ENCODE measurements around the gene BRCA2. TPM values are rescaled to one million over a fixed set of nuclear protein-coding genes. Genes with fewer than 3 reads are reported as not detected.

The BRCA2 gene, protein sequence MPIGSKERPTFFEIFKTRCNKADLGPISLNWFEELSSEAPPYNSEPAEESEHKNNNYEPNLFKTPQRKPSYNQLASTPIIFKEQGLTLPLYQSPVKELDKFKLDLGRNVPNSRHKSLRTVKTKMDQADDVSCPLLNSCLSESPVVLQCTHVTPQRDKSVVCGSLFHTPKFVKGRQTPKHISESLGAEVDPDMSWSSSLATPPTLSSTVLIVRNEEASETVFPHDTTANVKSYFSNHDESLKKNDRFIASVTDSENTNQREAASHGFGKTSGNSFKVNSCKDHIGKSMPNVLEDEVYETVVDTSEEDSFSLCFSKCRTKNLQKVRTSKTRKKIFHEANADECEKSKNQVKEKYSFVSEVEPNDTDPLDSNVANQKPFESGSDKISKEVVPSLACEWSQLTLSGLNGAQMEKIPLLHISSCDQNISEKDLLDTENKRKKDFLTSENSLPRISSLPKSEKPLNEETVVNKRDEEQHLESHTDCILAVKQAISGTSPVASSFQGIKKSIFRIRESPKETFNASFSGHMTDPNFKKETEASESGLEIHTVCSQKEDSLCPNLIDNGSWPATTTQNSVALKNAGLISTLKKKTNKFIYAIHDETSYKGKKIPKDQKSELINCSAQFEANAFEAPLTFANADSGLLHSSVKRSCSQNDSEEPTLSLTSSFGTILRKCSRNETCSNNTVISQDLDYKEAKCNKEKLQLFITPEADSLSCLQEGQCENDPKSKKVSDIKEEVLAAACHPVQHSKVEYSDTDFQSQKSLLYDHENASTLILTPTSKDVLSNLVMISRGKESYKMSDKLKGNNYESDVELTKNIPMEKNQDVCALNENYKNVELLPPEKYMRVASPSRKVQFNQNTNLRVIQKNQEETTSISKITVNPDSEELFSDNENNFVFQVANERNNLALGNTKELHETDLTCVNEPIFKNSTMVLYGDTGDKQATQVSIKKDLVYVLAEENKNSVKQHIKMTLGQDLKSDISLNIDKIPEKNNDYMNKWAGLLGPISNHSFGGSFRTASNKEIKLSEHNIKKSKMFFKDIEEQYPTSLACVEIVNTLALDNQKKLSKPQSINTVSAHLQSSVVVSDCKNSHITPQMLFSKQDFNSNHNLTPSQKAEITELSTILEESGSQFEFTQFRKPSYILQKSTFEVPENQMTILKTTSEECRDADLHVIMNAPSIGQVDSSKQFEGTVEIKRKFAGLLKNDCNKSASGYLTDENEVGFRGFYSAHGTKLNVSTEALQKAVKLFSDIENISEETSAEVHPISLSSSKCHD (N-terminal part only)
- 5.9 TPM for polyA plus RNA-seq (2013, experiment 1 of 2)
- polyA plus RNA-seq (2013, experiment 2 of 2): 5.6 TPM

DNA sequence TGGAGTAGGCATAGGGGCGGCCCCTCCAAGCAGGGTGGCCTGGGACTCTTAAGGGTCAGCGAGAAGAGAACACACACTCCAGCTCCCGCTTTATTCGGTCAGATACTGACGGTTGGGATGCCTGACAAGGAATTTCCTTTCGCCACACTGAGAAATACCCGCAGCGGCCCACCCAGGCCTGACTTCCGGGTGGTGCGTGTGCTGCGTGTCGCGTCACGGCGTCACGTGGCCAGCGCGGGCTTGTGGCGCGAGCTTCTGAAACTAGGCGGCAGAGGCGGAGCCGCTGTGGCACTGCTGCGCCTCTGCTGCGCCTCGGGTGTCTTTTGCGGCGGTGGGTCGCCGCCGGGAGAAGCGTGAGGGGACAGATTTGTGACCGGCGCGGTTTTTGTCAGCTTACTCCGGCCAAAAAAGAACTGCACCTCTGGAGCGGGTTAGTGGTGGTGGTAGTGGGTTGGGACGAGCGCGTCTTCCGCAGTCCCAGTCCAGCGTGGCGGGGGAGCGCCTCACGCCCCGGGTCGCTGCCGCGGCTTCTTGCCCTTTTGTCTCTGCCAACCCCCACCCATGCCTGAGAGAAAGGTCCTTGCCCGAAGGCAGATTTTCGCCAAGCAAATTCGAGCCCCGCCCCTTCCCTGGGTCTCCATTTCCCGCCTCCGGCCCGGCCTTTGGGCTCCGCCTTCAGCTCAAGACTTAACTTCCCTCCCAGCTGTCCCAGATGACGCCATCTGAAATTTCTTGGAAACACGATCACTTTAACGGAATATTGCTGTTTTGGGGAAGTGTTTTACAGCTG, at the start of gene BRCA2, which contains the start of gene ZAR1L:
TSS of gene BRCA2 (plus strand) at position 271 of the 790 bp plus-strand sequence. CDS start 953 bp downstream, outside the sequence.
TSS of gene ZAR1L (minus strand) at position 126 of the 790 bp plus-strand sequence. CDS start 3,438 bp downstream, outside the sequence.
- Histone ChIP-seq H2AFZ (ENCODE audit: low read length) (peak within 1 kb of the TSS; percentile 97), H2BK12ac (ENCODE audit: low read length) (no peak within 1 kb of the TSS), H3K27ac (replicated peaks; ENCODE audit: low read length) (peak within 1 kb of the TSS; percentile 93), H3K79me1 (ENCODE audit: low read depth, low read length) (no peaks in the 10 kb centered on the region), H2AK5ac (ENCODE audit: low read depth, low read length) (no peak within 1 kb of the TSS), H4K91ac (ENCODE audit: low read depth, low read length, poor library complexity) (peak within 1 kb of the TSS; percentile 50), H3K4me3 (ENCODE audit: low read length in 2 of 2) (peak within 1 kb of the TSS; percentile 86 to 88), H3K9me3 (replicated peaks in 1 of 2; ENCODE audit: control insufficient read depth in 2 of 2, insufficient read depth in 1 of 2, low read depth in 1 of 2, low read length in 2 of 2) (no peaks in the 10 kb centered on the region), H2BK15ac (ENCODE audit: low read length) (no peak within 1 kb of the TSS), H2BK5ac (ENCODE audit: low read length) (no peak within 1 kb of the TSS), H3K4me1 (ENCODE audit: control insufficient read depth in 2 of 2, insufficient read depth in 1 of 2, low read depth in 1 of 2, low read length in 2 of 2) (peaks cover 0 to 4% of the 10 kb centered on the region in 2 donors), H3K4ac (ENCODE audit: low read length) (no peak within 1 kb of the TSS), H3K14ac (ENCODE audit: low read length) (peak within 1 kb of the TSS; percentile 83), H3K27me3 (ENCODE audit: control insufficient read depth in 3 of 3, insufficient read depth in 3 of 3, low read depth in 1 of 3, low read length in 3 of 3) (no peaks in the 10 kb centered on the region), H3K18ac (ENCODE audit: low read length) (peak within 1 kb of the TSS; percentile 97), H3K9ac (ENCODE audit: low read depth, low read length, poor library complexity) (peak within 1 kb of the TSS; percentile 83), H3K4me2 (ENCODE audit: insufficient read depth, low read length, poor library complexity, severe bottlenecking) (peak within 1 kb of the TSS; percentile 68), H3K36me3 (replicated peaks in 1 of 2; ENCODE audit: control insufficient read depth in 2 of 2, insufficient read depth in 2 of 2, low read length in 2 of 2) (peaks cover 6 to 36% of the 10 kb centered on the region in 2 donors), H4K8ac (ENCODE audit: low read depth, low read length) (no peak within 1 kb of the TSS), H2BK120ac (ENCODE audit: low read depth, low read length) (no peak within 1 kb of the TSS), H3K23ac (ENCODE audit: low read depth, low read length, poor library complexity) (peak within 1 kb of the TSS; percentile 29)
- DNase-seq (ENCODE audit: low spot score): peak; percentile 66
- no CpG with 5 or more reads among the region's 60 CpGs for WGBS, 2 donors (ENCODE audit: extremely low coverage in 2 of 2, insufficient read length in 2 of 2, insufficient replicate concordance in 1 of 2)

DNA sequence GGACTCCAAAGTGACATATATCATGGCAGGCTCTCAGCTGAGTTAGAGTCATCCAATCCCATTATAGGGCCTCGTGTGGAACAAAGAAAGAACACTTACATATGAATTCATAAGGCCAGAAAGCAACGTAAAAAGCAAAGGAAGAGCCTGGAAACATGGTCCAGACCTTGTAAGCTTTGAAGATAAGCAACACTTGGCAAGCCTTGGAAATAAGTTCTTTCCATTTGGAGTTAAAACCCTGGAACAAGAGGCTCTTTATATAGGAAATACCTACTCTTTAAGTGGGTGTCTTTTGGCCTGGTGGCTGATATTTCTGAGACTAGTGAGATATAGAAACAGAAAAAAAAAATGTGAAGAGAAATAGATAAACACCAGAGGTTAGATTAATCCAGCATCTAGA, 49.6 kb upstream of the BRCA2 start:
- no peaks in the 10 kb centered on the region for H3K79me1 ChIP-seq (ENCODE audit: low read depth, low read length)
- no peak overlapping the region for H2BK15ac ChIP-seq (ENCODE audit: low read length)
- no peak overlapping the region for H2BK120ac ChIP-seq (ENCODE audit: low read depth, low read length)
- H4K91ac ChIP-seq (ENCODE audit: low read depth, low read length, poor library complexity): no peak overlapping the region
- H2AK5ac ChIP-seq (ENCODE audit: low read depth, low read length): no peak overlapping the region
- H3K18ac ChIP-seq (ENCODE audit: low read length): no peak overlapping the region
- no peak overlapping the region for H3K27ac ChIP-seq (replicated peaks; ENCODE audit: low read length)
- H3K14ac ChIP-seq (ENCODE audit: low read length): no peak overlapping the region
- no peaks in the 10 kb centered on the region for H3K27me3 ChIP-seq (ENCODE audit: control insufficient read depth in 3 of 3, insufficient read depth in 3 of 3, low read depth in 1 of 3, low read length in 3 of 3)
- peaks cover 0 to 7% of the 10 kb centered on the region in 2 donors for H3K36me3 ChIP-seq (replicated peaks in 1 of 2; ENCODE audit: control insufficient read depth in 2 of 2, insufficient read depth in 2 of 2, low read length in 2 of 2)
- no peaks in the 10 kb centered on the region for H3K4me1 ChIP-seq (ENCODE audit: control insufficient read depth in 2 of 2, insufficient read depth in 1 of 2, low read depth in 1 of 2, low read length in 2 of 2)
- WGBS, 2 donors (ENCODE audit: extremely low coverage in 2 of 2, insufficient read length in 2 of 2, insufficient replicate concordance in 1 of 2): no CpG with 5 or more reads among the region's 2 CpGs
- H3K4me3 ChIP-seq (ENCODE audit: low read length in 2 of 2): no peak overlapping the region
- DNase-seq (ENCODE audit: low spot score): no peak
- no peak overlapping the region for H2BK12ac ChIP-seq (ENCODE audit: low read length)
- H2BK5ac ChIP-seq (ENCODE audit: low read length): no peak overlapping the region
- H4K8ac ChIP-seq (ENCODE audit: low read depth, low read length): no peak overlapping the region
- no peak overlapping the region for H3K23ac ChIP-seq (ENCODE audit: low read depth, low read length, poor library complexity)
- no peak overlapping the region for H3K9ac ChIP-seq (ENCODE audit: low read depth, low read length, poor library complexity)
- H3K4ac ChIP-seq (ENCODE audit: low read length): no peak overlapping the region
- H2AFZ ChIP-seq (ENCODE audit: low read length): no peak overlapping the region
- H3K9me3 ChIP-seq (replicated peaks in 1 of 2; ENCODE audit: control insufficient read depth in 2 of 2, insufficient read depth in 1 of 2, low read depth in 1 of 2, low read length in 2 of 2): no peaks in the 10 kb centered on the region
- H3K4me2 ChIP-seq (ENCODE audit: insufficient read depth, low read length, poor library complexity, severe bottlenecking): no peak overlapping the region

DNA sequence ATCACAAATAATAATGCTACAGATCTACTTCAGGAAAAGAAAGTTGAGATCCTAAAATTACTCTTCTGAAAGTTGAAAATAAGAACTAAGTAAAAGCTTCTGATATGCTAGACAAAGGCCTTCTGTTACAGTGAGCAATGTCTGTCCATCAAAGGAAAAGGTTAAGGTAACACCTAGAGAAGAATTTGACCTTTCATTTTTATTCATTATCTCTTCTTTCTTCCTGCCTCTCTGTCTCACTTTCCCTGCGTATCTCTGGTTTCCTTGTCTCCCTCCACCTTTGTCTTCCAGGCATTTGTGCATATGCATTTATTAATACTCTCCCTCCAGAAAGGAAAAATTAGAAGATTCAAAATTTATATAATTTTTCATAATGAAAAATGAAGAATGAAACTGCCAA, 49.2 kb upstream of the BRCA2 start:
- H3K4me1 ChIP-seq (ENCODE audit: control insufficient read depth in 2 of 2, insufficient read depth in 1 of 2, low read depth in 1 of 2, low read length in 2 of 2): no peaks in the 10 kb centered on the region
- peaks cover 0 to 10% of the 10 kb centered on the region in 2 donors for H3K36me3 ChIP-seq (replicated peaks in 1 of 2; ENCODE audit: control insufficient read depth in 2 of 2, insufficient read depth in 2 of 2, low read length in 2 of 2)
- H3K27me3 ChIP-seq (ENCODE audit: control insufficient read depth in 3 of 3, insufficient read depth in 3 of 3, low read depth in 1 of 3, low read length in 3 of 3): no peaks in the 10 kb centered on the region
- no peak for DNase-seq (ENCODE audit: low spot score)
- H2AFZ ChIP-seq (ENCODE audit: low read length): no peak overlapping the region
- H3K18ac ChIP-seq (ENCODE audit: low read length): no peak overlapping the region
- H3K14ac ChIP-seq (ENCODE audit: low read length): no peak overlapping the region
- no peak overlapping the region for H4K91ac ChIP-seq (ENCODE audit: low read depth, low read length, poor library complexity)
- H3K9ac ChIP-seq (ENCODE audit: low read depth, low read length, poor library complexity): no peak overlapping the region
- H4K8ac ChIP-seq (ENCODE audit: low read depth, low read length): no peak overlapping the region
- H3K4me3 ChIP-seq (ENCODE audit: low read length in 2 of 2): no peak overlapping the region
- no peak overlapping the region for H2AK5ac ChIP-seq (ENCODE audit: low read depth, low read length)
- no peak overlapping the region for H3K4me2 ChIP-seq (ENCODE audit: insufficient read depth, low read length, poor library complexity, severe bottlenecking)
- no peaks in the 10 kb centered on the region for H3K9me3 ChIP-seq (replicated peaks in 1 of 2; ENCODE audit: control insufficient read depth in 2 of 2, insufficient read depth in 1 of 2, low read depth in 1 of 2, low read length in 2 of 2)
- no peak overlapping the region for H2BK5ac ChIP-seq (ENCODE audit: low read length)
- no peak overlapping the region for H3K23ac ChIP-seq (ENCODE audit: low read depth, low read length, poor library complexity)
- H2BK120ac ChIP-seq (ENCODE audit: low read depth, low read length): no peak overlapping the region
- no peak overlapping the region for H3K27ac ChIP-seq (replicated peaks; ENCODE audit: low read length)
- WGBS, 2 donors (ENCODE audit: extremely low coverage in 2 of 2, insufficient read length in 2 of 2, insufficient replicate concordance in 1 of 2): no CpG with 5 or more reads among the region's 1 CpG
- H3K79me1 ChIP-seq (ENCODE audit: low read depth, low read length): no peaks in the 10 kb centered on the region
- no peak overlapping the region for H2BK12ac ChIP-seq (ENCODE audit: low read length)
- no peak overlapping the region for H2BK15ac ChIP-seq (ENCODE audit: low read length)
- no peak overlapping the region for H3K4ac ChIP-seq (ENCODE audit: low read length)

All from neuronal stem cell (in vitro differentiated cells).